B cell (primary cell): ENCODE results near the gene COL6A1. TPM values are rescaled to one million over a fixed set of nuclear protein-coding genes. Genes with fewer than 3 reads are reported as not detected.

ENCODE experiments used
- ATAC-seq: fragments of 200-7000 bp; cut with Tn5 transposase; one replicate; pipeline ENCODE4 v1.10.0; 2021; ENCODE audit warnings: low read depth, mild to moderate bottlenecking, moderate number of reproducible peaks, moderate library complexity
- CTCF ChIA-PET: fragments of 350-600 bp; sonication (Branson Sonifier 250); formaldehyde crosslinking; loops from one replicate; lab custom pipeline; 2021; ENCODE audit warnings: antibody characterized with exemption, inconsistent platforms; lab: Charles Lee
- POLR2A ChIA-PET: fragments of 350-600 bp; sonication (Branson Sonifier 250); formaldehyde crosslinking; loops from one replicate; lab custom pipeline; 2021; ENCODE audit warnings: antibody characterized with exemption; lab: Charles Lee
- DNase-seq: peaks from one replicate; pipeline ENCODE4 v3.0.0; 2013
- H2AFZ ChIP-seq: 2 replicates; pipeline ENCODE4 v1.6.1; 2012; ENCODE audit warnings: mild to moderate bottlenecking, low read depth, low read length; ENCODE audit not compliant: insufficient read depth, poor library complexity, severe bottlenecking
- H3K27ac ChIP-seq, 2 donors: 1 replicate in 1 of 2; 2 replicates in 1 of 2; pipeline ENCODE4 v1.5.1; 2012 to 2013; ENCODE audit warnings: low read length in 2 of 2, mild to moderate bottlenecking in 2 of 2, moderate library complexity in 1 of 2
- H3K27me3 ChIP-seq, 4 experiments: fragments of 200-600 bp in 1 of 4; sonication (generic) in 1 of 4; replicated peaks in 1 of 4; 1 replicate in 2 of 4; 2 replicates in 2 of 4; pipeline versions ENCODE4 v1.6.1 to v1.7.0; 2013 to 2016; ENCODE audit warnings: low read length in 3 of 4, mild to moderate bottlenecking in 2 of 4, mixed read lengths in 1 of 4, moderate library complexity in 1 of 4; ENCODE audit not compliant: insufficient read depth in 4 of 4, control insufficient read depth in 3 of 4; ENCODE audit errors: control extremely low read depth in 1 of 4
- H3K36me3 ChIP-seq, 2 experiments: replicated peaks in 1 of 2; 1 replicate in 1 of 2; 2 replicates in 1 of 2; pipeline versions ENCODE4 v1.6.1 to v1.7.1; 2013; ENCODE audit warnings: low read length in 1 of 2; ENCODE audit not compliant: insufficient read depth in 2 of 2, control insufficient read depth in 1 of 2; ENCODE audit errors: control extremely low read depth in 1 of 2, extremely low read depth in 1 of 2
- H3K4me1 ChIP-seq, 2 donors: fragments of 200-600 bp in 1 of 2; sonication (generic) in 1 of 2; 1 replicate in 1 of 2; 2 replicates in 1 of 2; pipeline versions ENCODE4 v1.5.1 to v1.6.1; 2013 to 2017; ENCODE audit warnings: low read length in 2 of 2; ENCODE audit not compliant: control insufficient read depth in 2 of 2, insufficient read depth in 2 of 2
- H3K4me2 ChIP-seq: replicated peaks from 2 replicates; pipeline ENCODE3; 2012; ENCODE audit warnings: mild to moderate bottlenecking, low read depth, low read length; ENCODE audit not compliant: poor library complexity, severe bottlenecking
- H3K4me3 ChIP-seq, 5 experiments: fragments of 200-600 bp in 1 of 5; sonication (generic) in 1 of 5; 1 replicate in 3 of 5; 2 replicates in 2 of 5; pipeline versions ENCODE4 v1.5.1 to v1.7.0; 2011 to 2016; ENCODE audit warnings: low read length in 4 of 5, mild to moderate bottlenecking in 4 of 5, low read depth in 2 of 5, control low read depth in 1 of 5, moderate library complexity in 1 of 5; ENCODE audit not compliant: insufficient read depth in 1 of 5; ENCODE audit errors: control extremely low read depth in 1 of 5, extremely low read depth in 1 of 5
- H3K79me2 ChIP-seq: fragments of 200-600 bp; sonication (generic); one replicate; pipeline ENCODE4 v1.6.0; 2016; ENCODE audit warnings: low read length; ENCODE audit not compliant: control insufficient read depth, insufficient read depth
- H3K9ac ChIP-seq: fragments of 200-600 bp; sonication (generic); 2 replicates; pipeline ENCODE4 v1.6.1; 2017; ENCODE audit warnings: mild to moderate bottlenecking, low read length, moderate library complexity
- H3K9me3 ChIP-seq, 3 donors: one replicate each; pipeline versions ENCODE4 v1.6.1 to v1.7.1; 2013; ENCODE audit warnings: low read length in 2 of 3; ENCODE audit not compliant: control insufficient read depth in 2 of 3, insufficient read depth in 1 of 3; ENCODE audit errors: control extremely low read depth in 1 of 3
- H4K20me1 ChIP-seq: 2 replicates; pipeline ENCODE4 v1.6.0; 2012; ENCODE audit warnings: mild to moderate bottlenecking, low read length; ENCODE audit not compliant: insufficient read depth, control insufficient read depth, poor library complexity, severe bottlenecking
- H3K27ac Mint-ChIP-seq: one replicate; pipeline ENCODE4 v1.8.0; 2021; ENCODE audit warnings: mixed read lengths
- H3K27me3 Mint-ChIP-seq: one replicate; pipeline ENCODE4 v1.8.0; 2021; ENCODE audit warnings: mixed read lengths
- H3K4me1 Mint-ChIP-seq: one replicate; pipeline ENCODE4 v1.8.0; 2021; ENCODE audit warnings: mixed read lengths
- H3K4me3 Mint-ChIP-seq: one replicate; pipeline ENCODE4 v1.8.0; 2021; ENCODE audit warnings: mixed read lengths
- H3K9me3 Mint-ChIP-seq: one replicate; pipeline ENCODE4 v1.8.0; 2022; ENCODE audit warnings: mixed read lengths; ENCODE audit not compliant: insufficient read depth
- EZH2 ChIP-seq: IDR thresholded peaks from 2 replicates; pipeline ENCODE4 v1.6.1; 2012; ENCODE audit warnings: borderline replicate concordance, low read depth, mild to moderate bottlenecking, moderate library complexity, low read length; ENCODE audit not compliant: insufficient read depth, poor library complexity, severe bottlenecking
- WGBS: methylation state at CpG from one replicate; pipeline ENCODE4 v1.1.5; 2013; ENCODE audit warnings: missing lambda C conversion rate; ENCODE audit not compliant: insufficient coverage; 5-methylcytosine and 5-hydroxymethylcytosine counted together
- intact Hi-C: fragments of 100-400 bp; cut with micrococcal nuclease; formaldehyde crosslinking; loops from one replicate; pipeline ENCODE4 v1.10.0; 2022
- polyA plus RNA-seq: library from polyadenylated mRNA; depleted of rRNA; stranded (reverse); fragments of >200 nt; gene quantifications from 2 replicates; pipeline ENCODE4 v1.2.3, GENCODE V29; 2012
- total RNA-seq, 2 donors: library from RNA; stranded (reverse); fragments of 120-200 nt in 1 of 2; gene quantifications; 1 replicate in 1 of 2; 2 replicates in 1 of 2; pipeline versions ENCODE4 v1.2.3 to v1.2.4, GENCODE V29; 2013 to 2022
- TF ChIP-seq, protein P1 (sequence below): fragments of 200-600 bp; IDR thresholded peaks from one replicate; pipeline ENCODE4 v1.8.0; 2022; ENCODE audit warnings: antibody characterized with exemption, mild to moderate bottlenecking

COL6A1 gene
- total and polyA plus RNA-seq, 2 donors (not counting 1 experiment from before 2014, with no cell fraction given), result 0.39 to 0.67 TPM

DNA sequence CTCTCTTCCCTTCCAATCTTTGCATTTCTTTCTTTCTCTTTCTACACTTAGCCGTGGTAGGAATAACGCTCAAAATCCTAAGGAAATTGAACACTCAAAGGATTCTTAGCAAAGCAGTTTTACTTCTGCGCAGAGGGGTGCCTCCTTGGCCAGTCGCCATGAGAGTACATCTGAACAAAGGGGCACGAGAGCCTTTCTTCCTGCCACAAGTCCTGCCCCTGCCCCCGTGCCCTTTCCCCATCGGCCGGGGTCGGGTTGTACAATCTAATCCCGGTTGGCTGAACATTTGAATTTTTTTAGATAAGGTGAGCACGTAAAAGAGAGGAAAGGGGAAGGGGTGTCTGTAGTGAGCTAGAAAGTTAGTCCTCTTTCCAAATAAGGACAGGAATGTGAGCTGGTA lies 28.6 kb upstream of the COL6A1 start:
- intact Hi-C loops, result no loop called here
- Histone ChIP-seq H2AFZ (no peak overlapping the region), H3K27ac (no peak overlapping the region), H3K36me3 (no peaks in the 10 kb centered on the region), H3K4me3 (no peak overlapping the region), H3K4me1 (no peaks in the 10 kb centered on the region), H3K4me2 (no peak overlapping the region), H3K27me3 (peaks cover 0 to 4% (median 0%) of the 10 kb centered on the region in 4 experiments), H3K9me3 (no peaks in the 10 kb centered on the region), H3K9ac (no peak overlapping the region), H3K79me2 (no peaks in the 10 kb centered on the region), H4K20me1 (no peaks in the 10 kb centered on the region)
- H3K9me3 Mint-ChIP-seq, result no peaks in the 10 kb centered on the region
- TF ChIP-seq, protein P1, sequence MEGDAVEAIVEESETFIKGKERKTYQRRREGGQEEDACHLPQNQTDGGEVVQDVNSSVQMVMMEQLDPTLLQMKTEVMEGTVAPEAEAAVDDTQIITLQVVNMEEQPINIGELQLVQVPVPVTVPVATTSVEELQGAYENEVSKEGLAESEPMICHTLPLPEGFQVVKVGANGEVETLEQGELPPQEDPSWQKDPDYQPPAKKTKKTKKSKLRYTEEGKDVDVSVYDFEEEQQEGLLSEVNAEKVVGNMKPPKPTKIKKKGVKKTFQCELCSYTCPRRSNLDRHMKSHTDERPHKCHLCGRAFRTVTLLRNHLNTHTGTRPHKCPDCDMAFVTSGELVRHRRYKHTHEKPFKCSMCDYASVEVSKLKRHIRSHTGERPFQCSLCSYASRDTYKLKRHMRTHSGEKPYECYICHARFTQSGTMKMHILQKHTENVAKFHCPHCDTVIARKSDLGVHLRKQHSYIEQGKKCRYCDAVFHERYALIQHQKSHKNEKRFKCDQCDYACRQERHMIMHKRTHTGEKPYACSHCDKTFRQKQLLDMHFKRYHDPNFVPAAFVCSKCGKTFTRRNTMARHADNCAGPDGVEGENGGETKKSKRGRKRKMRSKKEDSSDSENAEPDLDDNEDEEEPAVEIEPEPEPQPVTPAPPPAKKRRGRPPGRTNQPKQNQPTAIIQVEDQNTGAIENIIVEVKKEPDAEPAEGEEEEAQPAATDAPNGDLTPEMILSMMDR, result no peak
- TF ChIP-seq EZH2, result no peak
- H3K27ac Mint-ChIP-seq, result no peak overlapping the region
- H3K4me3 Mint-ChIP-seq, result no peak overlapping the region
- DNase-seq, result no peak
- ChIA-PET CTCF (no interaction called here), POLR2A (no interaction called here)
- no peaks in the 10 kb centered on the region for H3K4me1 Mint-ChIP-seq
- 87% methylated on average over 10 of the region's 11 CpGs for WGBS
- no peak for ATAC-seq
- H3K27me3 Mint-ChIP-seq, result peaks cover 19% of the 10 kb centered on the region

DNA sequence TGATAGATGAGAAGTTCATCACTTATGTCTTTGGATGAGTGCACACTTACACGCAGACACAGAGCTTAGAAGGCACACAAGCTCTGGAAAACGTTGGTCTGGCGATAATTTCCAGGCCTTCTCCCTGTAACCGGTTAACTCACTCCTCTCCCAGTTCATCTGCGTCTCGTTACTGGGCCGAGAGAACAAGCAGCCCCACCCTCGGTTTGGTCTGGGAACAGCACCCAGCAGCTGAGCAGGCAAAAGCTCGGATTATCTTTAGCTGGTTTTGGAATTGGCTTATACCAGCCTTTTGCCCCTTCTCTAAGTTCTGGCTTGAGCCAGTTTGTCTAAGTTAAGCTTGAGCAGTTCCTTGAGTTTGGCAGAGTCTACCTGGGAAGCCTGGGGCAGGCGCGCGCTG lies 27.3 kb upstream of the COL6A1 start:
- ATAC-seq, result no peak
- Histone ChIP-seq H4K20me1 (no peaks in the 10 kb centered on the region), H3K4me1 (no peaks in the 10 kb centered on the region), H3K27ac (no peak overlapping the region), H3K9me3 (no peaks in the 10 kb centered on the region), H3K27me3 (peaks cover 0 to 4% (median 0%) of the 10 kb centered on the region in 4 experiments), H3K4me3 (no peak overlapping the region), H3K4me2 (no peak overlapping the region), H3K36me3 (no peaks in the 10 kb centered on the region), H3K9ac (no peak overlapping the region), H2AFZ (no peak overlapping the region), H3K79me2 (no peaks in the 10 kb centered on the region)
- H3K4me1 Mint-ChIP-seq, result no peaks in the 10 kb centered on the region
- no peak for DNase-seq
- no peak overlapping the region for H3K4me3 Mint-ChIP-seq
- POLR2A ChIA-PET, result no interaction called here
- H3K27ac Mint-ChIP-seq, result no peak overlapping the region
- H3K9me3 Mint-ChIP-seq, result no peaks in the 10 kb centered on the region
- no peak for TF ChIP-seq EZH2
- TF ChIP-seq, protein P1, result no peak
- intact Hi-C loops, result no loop called here
- H3K27me3 Mint-ChIP-seq, result peaks cover 30% of the 10 kb centered on the region
- CTCF ChIA-PET, result no interaction called here
- 83% methylated on average over 12 of the region's 12 CpGs for WGBS
